PC-3 (cell line): ENCODE results near the gene FOXK2.

Source experiments
- CTCF ChIP-seq: fragments of 300-600 bp; sonication (generic); conservative IDR thresholded peaks from 2 replicates; pipeline ENCODE4 v1.5.1; 2017; ENCODE audit warnings: antibody characterized with exemption, low read depth, mild to moderate bottlenecking, low read length
- EZH2 ChIP-seq: fragments of 300-600 bp; sonication (generic); IDR thresholded peaks from one replicate; pipeline ENCODE4 v1.6.1; 2017; ENCODE audit warnings: antibody characterized with exemption, mild to moderate bottlenecking, low read length; ENCODE audit not compliant: unreplicated experiment

GRCh38 chr17:82531431-82531881 lies 11.9 kb downstream of the FOXK2 start:
- no peak for TF ChIP-seq CTCF
- no peak for TF ChIP-seq EZH2
